Activated CD8-positive, alpha-beta memory T cell treated with anti-CD3 and anti-CD28 coated beads, Interleukin-2, amount 50 U/mL, for 24 hours (primary cell): Measurements from ENCODE around the gene R3HDM2.
"Not testable (repeated sequence)": the region's sequence is repeated elsewhere in the genome, so short reads cannot be mapped to it uniquely, and the experiment has no call there.

Source experiments
- DNase-seq: peaks from one replicate; pipeline ENCODE4 v3.0.0-alpha.2; 2020; ENCODE audit errors: extremely low read depth

Gene R3HDM2

DNA sequence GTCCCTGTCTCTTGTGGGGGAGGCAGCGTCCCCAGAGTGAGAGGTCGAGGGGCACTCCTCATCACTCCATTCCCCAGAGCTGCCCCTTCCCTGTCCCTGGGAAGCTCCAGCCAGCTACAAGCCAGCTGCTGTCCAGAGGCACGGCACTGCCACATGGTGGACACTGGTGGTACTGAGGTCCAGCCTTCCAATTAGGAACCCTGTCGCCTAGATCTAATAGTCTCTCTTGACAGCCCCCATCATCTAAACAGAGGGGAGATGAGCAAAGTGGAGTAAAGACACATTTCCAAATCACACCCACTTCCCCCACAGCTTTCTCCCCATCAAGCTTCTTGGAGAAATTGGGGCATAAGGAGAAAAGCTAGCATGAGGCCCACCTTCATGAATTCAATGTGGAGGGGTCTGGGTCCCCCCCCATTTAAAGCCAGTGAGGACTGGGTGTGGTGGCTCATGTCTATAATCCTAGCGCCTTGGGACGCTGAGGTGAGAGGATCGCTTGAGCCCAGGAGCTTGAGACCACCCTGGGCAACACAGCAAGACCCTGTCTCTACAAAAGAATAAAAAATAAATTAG lies 22.2 kb upstream of the R3HDM2 start:
- DNase-seq, result no peak

DNA sequence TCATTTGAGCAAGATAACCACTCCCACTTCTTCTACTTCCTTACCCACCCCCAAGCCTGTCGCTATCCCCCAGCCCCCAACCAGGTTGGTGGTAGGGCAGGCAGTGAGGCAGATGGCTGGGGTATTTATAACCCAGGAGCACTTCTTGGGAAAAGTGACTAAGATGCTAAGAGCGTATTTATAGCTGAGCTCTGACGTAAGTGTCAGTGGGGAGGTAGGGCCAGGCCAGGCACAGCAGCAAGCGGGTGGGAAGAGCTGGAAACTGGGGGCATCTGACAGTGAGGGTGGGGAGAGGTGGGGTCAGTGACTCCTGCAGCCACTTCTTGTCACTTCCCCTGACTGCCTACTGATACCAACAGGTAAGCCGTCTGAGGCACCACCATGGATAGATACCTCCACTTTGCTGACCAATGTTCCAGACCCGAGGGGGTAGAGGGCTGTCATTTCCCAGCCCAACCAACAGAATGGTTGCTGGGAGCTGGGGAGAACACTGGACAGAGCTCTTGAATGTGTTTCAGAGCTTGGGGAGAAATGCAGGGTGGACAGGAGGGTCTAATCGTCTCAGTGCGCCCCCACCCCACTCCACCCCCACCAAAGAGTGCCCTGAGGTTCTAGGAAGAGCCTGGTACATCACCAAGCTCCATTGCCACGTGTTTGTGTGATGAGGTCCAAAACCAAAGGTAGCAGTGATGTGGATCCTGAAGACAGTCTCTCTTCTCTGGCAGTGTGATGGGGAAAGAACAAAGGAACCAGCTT lies 21.5 kb upstream of the R3HDM2 start:
- DNase-seq, result no peak

GRCh38 chr12:57451233-57451778 lies 20.5 kb upstream of the R3HDM2 start:
- DNase-seq, result no peak

- no peak for DNase-seq
These were observed 19.2 kb upstream of the R3HDM2 start for GRCh38 chr12:57450057-57450456.

DNA sequence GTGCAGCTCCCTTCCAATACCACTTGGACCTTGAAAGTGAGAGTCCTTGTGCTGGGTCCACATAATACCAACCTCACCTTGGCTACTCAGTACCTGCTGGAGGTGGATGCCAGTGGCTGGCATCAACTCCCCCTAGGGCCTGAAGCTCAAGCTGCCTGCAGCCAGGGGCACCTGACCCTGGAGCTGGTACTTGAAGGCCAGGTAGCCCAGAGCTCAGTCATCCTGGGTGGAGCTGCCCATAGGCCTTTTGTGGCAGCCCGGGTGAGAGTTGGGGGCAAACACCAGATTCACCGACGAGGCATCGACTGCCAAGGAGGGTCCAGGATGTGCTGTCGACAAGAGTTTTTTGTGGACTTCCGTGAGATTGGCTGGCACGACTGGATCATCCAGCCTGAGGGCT lies 18.5 kb upstream of the R3HDM2 start:
- DNase-seq, result no peak

DNA sequence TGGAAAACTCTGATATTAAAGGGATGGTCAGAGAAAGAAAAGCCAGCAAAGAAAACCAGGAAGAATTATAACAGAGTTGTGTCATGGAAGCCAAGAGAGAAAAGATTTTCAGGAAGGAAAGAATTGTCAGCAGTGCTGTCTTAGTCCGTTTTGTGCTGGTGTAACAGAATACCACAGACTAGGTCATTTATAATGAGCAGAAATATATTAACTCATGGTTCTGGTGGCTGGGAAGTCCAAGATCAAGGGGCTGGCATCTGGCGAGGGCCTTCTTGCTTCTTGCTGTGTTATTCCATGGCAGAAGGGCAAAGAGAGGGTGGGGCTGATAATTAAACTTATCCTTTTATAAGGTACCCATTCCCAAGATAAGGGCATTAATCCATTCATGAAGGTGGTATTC lies 17.8 kb upstream of the R3HDM2 start:
- DNase-seq, result no peak

GRCh38 chr12:57446292-57446960 lies 15.6 kb upstream of the R3HDM2 start:
- DNase-seq, result no peak

GRCh38 chr12:57444744-57445143 lies 13.9 kb upstream of the R3HDM2 start:
- no peak for DNase-seq

DNA sequence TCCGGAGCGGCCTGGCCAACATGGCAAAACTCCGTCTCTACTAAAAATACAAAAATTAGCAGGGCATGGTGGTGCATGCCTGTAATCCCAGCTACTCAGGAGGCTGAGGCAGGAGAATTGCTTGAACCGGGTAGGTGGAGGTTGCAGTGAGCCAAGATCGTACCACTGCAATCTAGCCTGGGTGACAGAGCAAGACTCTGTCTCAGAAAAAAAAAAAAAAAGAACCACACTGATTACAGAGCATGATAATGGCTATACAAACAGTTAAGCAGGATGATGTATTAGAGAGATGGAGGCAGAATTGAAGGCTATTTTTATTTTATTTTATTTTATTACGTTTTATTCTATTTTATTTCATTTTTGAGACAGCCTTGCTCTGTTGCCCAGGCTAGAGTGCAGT lies 13.5 kb upstream of the R3HDM2 start:
- DNase-seq, result not testable (repeated sequence)

DNA sequence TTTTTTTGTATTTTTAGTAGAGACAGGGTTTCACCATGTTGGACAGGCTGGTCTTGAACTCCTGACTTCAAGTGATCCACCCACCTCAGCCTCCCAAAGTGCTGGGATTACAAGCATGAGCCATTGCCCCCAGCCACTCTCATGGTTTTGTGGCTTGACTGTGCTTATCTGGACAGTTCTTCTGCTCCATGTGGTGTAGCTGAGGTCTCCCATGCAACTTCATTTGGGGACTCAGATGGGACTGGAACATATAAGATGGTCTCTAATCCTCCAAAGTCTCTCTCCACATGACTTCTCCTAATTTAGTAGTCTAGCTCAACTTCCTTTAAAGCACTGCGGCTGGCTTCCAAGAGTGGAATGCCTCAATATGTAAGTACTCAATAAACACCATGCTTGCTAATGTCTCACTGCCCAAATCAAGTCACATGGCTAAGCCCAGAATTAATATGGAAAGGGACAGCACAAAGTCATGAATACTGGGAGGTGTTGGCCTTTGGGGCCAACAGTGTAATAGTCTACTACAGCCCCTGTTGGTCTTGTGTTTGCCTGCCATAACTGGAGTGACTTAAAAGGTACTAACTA lies 11.1 kb upstream of the R3HDM2 start:
- no peak for DNase-seq

- not testable (repeated sequence) for DNase-seq
These were observed 10.6 kb upstream of the R3HDM2 start for GRCh38 chr12:57441393-57441792.

- DNase-seq, result no peak
These were observed 9.0 kb upstream of the R3HDM2 start for GRCh38 chr12:57439762-57440266.

DNA sequence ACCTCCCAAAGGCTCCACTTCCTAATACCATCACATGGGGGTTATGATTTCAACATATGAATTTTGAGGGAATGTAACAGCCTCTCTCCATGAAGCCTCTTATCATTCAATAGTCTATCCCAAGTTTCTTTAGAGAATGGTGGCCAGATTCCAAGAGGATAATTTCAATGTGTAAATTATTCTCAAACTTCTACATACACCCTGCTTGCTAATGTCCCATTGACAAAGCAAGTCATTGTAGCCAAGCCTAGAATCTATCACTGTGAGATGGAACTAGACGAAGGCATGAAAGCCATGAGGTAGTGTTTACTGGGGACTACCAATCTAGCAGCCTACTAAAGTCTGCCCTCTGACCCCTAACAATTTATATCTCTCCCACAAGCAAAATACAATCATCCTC lies 7.6 kb upstream of the R3HDM2 start:
- no peak for DNase-seq

GRCh38 chr12:57435293-57435692 lies 4.5 kb upstream of the R3HDM2 start:
- no peak for DNase-seq

GRCh38 chr12:57434517-57435223 lies 3.8 kb upstream of the R3HDM2 start, which contains the start of gene INHBC:
INHBC (plus strand) TSS chr12:57434784; CDS start chr12:57434887, 103 bp downstream.
- no peak for DNase-seq

DNA sequence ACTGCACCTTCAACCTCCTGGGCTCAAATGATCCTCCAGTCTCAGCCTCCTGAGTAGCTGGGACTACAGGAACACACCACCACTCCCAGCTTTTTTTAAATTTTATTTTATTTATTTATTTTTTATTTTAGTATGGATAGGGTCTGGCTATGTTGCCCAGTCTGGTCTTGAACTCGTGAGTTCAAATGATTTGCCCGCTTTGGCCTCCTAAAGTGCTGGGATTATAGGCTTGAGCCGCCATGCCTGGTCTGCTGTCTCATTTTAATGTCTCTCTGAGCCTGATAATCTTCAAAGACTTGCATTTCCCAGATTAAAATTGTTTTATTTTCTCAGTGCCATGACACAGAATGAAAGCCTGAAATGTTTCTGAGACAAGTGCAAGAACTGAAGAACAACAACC lies 2.5 kb upstream of the R3HDM2 start:
- DNase-seq, result no peak

DNA sequence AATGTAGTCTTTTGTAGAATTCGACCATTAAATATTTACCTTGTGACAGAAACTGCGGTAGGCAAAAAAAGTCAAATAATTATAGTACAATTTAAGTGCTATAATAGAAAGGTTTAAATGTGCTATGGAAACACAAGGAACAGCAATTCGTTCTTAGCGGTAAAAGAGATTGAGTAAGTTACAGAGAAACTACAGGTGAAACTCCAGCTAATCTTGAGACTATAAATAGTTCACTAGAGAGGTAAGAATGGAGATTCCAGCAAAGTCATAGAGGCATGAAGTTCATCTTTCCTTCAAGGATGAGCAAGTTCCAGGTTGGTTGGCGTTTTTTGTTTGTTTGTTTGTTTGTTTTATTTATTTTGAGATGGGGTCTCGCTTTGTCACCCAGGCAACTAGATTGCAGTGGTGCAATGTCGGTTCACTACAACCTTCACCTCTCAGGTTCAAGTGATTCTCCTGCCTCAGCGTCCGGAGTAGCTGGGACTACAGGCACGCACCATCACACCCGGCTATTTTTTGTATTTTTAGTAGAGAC lies 878 bp upstream of the R3HDM2 start:
- DNase-seq, result no peak

DNA sequence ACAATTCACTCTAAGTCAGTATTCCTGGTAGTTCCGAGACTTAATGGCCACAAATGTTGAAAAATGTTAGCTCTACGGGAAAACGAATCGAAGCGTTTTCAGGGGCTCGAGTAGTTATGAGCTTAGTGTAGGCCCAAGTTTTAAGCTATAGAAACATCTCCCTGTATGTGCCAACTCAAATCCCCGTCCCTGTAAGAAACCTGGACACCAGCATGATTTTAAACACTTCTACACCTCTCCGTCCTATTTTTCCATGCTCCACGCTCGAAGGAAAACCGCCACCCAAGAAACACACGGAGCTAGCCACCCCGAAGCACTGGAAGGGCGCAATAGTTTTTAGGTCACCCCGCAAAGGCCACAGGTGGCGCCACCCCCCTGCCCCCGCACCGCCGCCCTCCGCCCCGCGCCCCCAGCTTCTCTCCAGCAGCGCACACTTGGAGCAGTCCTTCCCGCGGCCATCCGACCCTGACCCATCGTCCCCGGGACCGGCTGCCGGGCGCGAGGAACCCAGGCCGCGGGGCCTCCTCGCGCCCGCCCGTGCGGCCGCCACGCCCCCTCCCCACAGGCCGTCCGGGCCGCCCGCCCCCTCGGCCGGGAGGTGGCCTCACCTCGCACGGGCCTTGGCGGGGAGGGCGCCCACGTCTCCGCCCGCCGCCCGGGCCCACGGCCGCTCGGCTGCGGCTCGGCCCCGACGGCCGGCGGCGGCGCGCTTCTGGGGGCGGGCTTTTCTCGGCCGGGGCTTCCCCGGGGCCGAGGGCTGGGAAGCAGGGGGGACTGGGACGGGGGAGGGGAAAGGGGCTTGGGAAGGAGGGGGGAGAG lies 522 bp downstream of the R3HDM2 start:
- no peak for DNase-seq

GRCh38 chr12:57429473-57430111 lies 1.3 kb downstream of the R3HDM2 start:
- DNase-seq, result no peak

DNA sequence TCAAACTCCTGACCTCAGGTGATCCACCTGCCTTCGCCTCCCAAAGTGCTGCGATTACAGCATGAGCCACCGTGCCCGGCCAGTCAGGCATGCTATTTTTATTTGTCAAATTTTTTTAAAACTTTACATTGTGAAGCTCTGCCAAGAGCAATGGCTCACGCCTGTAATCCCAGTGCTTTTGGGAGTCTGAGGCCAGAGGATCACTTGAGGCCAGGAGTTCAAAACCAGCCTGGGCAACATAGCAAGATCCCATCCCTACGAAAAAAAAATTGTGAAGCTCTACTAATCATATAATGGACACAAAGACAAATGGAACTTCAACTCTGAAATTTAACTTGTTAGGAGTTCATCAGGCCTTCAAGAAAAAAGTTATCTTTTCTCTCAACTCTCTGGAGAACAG lies 1.9 kb downstream of the R3HDM2 start:
- DNase-seq, result no peak
